NCI-H128 (cell line): Measurements from ENCODE around the gene NT5M.

Experiments
- DNase-seq: peaks from one replicate; lab custom pipeline; 2025; ENCODE audit not compliant: unreplicated experiment; lab: John Stamatoyannopoulos, UW

Gene NT5M

DNA sequence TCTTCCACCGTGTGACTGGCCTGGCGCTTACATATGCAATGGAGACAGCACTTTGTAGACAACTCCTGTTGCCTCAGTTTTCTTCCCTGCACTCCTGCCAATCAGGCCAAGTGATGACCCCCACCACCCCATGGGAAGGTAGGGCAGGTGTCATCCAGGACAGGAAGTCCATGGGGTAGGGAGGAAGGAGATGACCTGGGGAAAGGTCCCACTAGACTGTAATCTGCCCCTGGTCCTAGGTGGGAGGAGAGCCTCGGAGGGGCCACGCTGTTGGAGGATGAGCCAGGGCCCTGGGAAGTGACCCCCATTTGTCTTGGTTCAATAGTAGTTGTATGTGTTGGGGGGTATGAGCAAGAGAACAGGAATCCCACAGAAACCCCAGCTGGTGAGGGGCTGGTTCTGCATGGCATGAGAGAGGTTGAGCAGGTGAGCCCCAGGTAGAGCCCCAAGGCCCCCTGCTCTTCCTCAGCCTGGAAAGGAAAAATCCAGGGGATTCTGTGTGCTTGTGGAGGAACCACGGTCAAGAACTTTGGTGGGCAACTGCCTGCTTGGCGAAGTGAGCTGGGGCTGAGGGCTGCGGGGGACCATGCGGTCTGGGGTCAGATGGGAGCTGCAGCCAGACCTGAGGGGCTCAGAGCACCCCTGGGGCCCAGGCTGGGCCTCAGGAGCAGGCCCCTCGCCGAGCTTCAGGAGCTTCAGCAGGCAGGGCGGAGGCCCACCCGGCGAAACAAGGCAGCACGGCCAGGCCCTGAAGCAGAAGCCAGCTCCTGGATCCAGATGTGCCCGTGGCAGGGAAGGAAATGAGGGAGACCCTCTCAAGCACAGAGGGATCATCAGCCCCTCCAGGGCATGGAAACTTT is 50.7 kb downstream of the NT5M start:
- no peak for DNase-seq

GRCh38 chr17:17354560-17355349 is 51.6 kb downstream of the NT5M start:
- DNase-seq: peak; percentile 36

- DNase-seq: no peak
These were observed 52.3 kb downstream of the NT5M start for GRCh38 chr17:17355426-17355825.

- peak; percentile 58 for DNase-seq
These were observed 53.2 kb downstream of the NT5M start for GRCh38 chr17:17356149-17356930.

GRCh38 chr17:17356931-17357270 is 53.7 kb downstream of the NT5M start:
- no peak for DNase-seq

DNA sequence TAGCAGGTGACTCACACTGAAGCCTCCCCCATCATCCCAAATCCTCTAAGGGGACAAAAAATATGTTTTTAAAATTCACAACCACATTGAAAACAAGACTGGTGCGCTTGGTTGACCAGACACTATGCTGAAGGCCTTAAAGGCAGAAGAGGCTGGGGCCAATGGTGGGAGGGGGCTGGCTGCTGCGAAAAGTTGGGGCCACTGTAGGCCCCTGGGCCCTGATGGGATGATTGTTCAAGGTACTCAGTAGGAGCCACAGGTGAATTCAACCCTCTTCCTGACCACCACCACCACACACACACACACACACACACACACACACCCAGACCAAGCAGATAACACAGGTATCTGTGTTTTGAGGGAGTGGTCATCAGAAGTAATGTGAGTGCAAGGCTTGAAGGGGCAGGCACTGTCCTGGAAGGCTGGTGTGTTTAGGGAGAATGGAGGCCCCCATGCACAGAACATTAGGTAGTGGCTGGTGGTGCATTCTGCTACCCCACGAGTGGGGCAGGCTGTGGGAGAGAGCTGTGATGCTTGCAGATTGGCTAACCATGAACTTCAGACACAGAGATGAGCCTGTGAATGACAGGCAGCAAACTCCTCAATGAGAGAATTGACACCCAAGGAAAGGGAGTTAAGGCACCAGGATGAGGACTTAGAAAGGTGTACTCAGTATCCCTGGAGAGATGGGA is 55.0 kb downstream of the NT5M start:
- no peak for DNase-seq

GRCh38 chr17:17358866-17359265 is 55.7 kb downstream of the NT5M start:
- DNase-seq: no peak

DNA sequence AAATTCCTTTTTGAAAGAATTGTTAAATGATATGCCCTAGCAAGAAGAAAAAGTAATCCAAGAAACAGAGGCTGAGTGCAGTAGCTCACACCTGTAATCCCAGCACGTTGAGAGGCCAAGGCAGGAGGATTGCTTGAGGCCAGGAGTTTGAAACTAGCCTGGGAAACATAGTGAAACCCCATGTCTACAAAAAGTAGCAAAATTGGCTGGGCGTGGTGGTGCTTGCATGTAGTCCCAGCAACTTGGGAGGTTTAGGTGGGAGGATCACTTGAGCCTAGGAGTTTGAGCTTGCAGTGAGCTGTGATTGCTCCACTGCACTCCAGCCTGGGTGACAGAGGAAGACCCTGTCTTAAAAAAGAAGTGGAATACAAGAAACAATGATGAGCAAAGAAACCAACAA is 56.1 kb downstream of the NT5M start:
- no peak for DNase-seq

DNA sequence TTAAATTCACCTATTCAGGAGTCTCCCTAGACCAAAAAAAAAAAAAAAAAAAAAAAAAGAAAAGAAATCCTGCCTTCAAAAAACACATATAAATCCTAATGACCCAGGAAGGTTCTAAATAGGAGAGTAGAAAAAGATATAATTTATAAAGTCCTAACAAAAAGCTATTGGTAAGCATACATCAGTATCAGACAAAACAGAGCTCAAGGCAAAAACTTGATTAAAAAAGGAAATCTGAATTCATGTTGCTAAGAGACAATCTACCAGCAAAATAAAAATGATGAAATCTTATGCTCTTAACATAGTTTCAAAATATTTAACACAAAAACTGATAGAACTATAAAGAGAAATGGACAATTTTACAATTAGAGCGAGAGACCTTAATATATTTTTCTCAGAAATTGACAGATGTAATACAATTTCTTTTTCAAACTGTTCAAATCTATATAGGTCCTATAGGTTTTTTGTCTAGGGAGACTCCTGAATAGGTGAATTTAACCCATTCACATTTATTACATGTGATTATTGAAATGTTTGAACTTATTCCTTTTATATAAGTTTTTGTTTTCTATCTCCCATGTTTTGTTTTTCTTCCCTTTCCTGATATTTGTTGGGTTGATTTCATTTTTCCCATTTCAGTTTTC is 57.0 kb downstream of the NT5M start:
- DNase-seq: no peak

- DNase-seq: no peak
These were observed 58.3 kb downstream of the NT5M start for GRCh38 chr17:17361543-17361866.

GRCh38 chr17:17361867-17362539 is 58.8 kb downstream of the NT5M start:
- DNase-seq: no peak

DNA sequence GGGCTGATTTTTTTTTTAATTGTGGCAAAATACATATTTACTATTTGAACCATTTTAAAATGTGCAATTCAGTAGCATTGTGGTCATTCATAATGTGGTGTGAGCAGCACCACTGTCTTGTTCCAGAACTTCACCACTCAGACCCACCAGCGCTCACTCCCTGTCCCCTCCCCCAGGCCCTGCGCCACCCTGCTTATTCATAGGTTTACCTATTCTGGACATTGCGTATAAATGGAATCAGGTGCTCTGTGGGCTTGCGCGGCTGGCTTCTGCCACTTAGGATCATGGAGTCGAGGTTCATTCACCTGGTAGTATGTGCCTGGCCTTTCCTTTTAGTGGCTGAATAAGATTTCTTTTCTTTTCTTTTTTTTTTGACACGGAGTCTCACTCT is 59.4 kb downstream of the NT5M start:
- no peak for DNase-seq

DNA sequence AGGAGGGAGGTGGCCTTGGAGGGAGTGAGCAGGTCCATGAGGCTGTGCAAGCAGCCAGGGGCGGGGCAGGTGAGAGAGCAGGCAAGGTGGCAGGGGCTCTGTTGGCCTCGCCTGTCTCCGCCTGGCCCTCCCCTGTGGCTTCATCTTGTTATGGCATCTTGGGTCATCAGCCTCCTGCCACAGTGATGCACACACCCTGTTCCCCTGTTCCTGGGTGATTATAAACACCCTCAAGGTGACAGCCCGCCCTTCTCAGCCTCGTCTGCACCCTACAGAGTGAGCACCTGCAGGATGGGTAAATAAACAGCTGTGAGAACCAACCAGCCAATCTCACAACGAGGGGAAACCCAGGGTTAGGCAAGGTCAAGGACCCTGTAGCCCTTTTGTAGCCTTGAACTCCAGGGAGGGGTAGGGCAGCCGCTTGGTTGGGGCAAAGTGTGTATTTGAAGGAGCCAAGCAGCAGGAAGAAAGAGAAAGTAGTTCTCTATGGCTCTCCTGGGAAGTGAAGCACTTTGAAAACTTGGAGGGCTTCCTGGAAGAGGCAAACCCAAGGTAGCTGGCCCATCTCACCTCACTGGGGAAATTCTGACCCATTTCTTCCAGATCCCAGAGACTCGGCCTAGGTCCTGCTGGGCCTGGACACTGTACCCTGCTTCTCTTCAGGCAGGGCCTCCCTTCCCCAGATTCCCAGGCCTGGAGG is 60.6 kb downstream of the NT5M start:
- DNase-seq: no peak

- DNase-seq: no peak
These were observed 61.1 kb downstream of the NT5M start for GRCh38 chr17:17364338-17364667.

- DNase-seq: no peak
These were observed 62.4 kb downstream of the NT5M start for GRCh38 chr17:17365476-17366110.

GRCh38 chr17:17366235-17366634 is 63.1 kb downstream of the NT5M start:
- DNase-seq: no peak

DNA sequence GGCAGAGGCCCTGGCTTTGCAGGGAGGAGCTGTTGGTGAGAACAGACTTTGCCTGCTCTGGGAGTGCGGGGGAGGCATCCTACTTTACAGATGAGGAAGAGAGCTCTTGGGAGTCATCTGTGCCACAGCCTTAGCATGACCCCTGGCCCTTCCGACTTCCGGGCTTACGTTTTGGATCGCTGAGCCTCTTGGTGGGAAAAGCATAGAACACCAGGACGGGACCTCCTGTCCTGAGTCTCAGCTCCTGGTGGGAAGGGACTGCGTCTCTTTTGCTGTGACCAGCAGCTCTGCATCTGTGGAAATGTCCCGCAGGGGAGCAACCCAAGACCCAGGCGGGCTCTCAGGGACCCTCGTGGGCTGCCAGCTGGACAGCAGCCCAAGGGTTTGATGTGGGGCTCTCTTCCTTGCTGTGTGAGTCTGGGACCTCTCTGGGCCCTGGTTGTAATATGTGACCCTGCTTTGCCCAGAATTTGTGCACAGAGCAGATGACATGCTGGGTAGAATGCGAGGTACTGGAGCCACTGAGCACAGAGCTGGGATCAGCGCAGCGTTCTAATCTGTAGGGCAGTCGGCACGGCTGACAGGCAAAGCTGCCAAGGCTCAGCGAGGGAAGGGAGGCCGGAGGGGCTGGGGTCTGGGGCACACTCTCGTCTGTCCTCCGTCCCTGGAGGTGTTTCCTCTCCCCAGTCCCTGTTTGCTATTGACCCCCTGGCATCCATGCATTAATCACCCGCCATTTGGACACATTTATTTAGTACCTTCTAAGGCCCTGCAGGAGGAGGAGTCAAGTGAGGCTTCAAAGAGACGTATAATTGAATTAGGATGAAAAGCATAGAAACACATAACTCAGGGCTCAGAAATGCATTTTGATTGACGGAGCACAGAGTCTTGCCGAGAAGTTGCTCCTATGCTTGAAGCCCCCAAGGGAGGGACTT is 64.0 kb downstream of the NT5M start:
- no peak for DNase-seq

DNA sequence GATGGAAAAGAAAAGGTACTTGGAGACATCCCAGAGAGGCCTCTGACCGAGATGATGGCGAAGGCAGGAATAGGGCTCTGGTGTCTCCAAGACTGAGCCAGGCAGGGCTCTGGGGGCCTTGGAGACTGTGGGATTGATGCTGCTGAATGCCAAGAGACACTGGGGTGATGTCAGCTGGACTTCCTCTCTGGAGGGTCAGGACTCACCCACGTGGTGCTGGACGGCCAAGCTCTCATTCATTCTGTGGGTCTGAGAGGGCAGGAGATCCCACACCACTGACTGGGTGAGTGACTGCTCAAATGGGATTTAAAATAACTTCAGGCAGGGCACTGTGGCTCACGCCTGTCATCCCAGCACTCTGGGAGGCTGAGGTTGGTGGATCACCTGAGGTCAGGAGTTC is 64.8 kb downstream of the NT5M start:
- no peak for DNase-seq
